ENCODE results near the gene AGAP3. TPM values are rescaled to one million over a fixed set of nuclear protein-coding genes. Genes with fewer than 3 reads are reported as not detected.

AGAP3 gene
- total RNA-seq, 1 donor from 2014 or later: 31.4 TPM

DNA sequence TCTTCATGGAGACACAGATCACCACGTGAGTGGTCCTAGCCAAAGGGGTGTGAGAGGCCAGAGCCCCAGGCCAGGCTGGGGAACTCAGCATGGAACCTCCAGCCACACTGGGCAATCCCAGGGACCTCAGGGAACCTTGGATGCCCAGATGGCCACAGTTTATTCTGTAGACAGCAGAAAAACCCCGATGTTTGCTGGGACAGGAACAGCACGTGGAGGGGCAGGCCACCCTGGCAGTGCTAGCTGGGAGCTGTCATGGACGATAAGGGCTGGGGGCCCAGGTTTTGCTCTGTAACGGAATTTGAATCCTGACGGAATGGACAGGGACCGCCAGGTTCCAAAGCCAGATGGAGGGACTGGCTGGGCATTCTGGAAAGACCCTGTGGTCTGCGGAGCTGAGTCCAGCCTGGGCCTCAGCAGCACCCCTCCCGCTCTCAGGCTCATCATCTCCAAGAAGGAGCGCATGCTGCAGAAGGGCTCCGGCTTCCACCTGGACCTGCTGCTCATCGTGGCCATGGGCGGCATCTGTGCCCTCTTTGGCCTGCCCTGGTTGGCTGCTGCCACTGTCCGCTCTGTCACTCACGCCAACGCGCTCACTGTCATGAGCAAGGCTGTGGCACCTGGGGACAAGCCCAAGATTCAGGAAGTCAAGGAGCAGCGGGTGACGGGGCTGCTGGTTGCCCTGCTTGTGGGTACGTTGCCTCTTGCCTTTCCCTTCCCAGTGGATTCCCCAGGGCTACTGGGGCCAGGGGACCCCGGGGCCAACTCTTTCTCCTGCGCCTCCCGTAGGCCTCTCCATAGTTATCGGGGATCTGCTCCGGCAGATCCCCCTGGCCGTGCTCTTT lies 11.2 kb upstream of the AGAP3 start:
- DNase-seq: no peak

DNA sequence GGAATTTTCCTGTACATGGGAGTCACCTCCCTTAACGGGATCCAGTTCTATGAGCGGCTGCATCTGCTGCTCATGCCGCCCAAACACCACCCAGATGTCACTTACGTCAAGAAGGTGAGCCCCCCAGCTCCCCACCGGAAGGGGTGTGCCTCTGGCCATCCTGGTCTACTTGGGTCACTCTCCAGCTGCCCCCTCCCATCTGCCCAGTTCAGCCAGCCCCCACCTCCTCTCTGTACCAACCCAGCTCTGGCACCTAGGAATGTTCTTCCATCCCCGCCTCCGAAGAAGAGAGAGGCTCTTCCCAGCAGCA lies 10.7 kb upstream of the AGAP3 start:
- DNase-seq: no peak

DNA sequence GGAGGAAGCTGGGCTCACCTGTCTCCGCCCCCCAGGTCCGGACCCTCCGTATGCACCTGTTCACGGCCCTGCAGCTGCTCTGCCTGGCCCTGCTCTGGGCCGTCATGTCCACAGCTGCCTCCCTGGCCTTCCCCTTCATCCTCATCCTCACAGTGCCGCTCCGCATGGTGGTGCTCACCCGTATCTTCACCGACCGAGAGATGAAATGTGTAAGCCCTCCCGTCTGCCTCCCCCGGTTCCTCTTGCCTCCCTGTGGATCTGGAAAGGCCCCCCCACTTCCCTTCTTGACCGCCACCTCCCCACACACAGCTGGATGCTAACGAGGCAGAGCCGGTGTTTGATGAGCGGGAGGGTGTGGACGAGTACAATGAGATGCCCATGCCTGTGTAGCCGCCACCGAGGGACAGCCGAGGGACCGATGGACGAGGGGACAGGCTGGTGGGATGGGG lies 10.3 kb upstream of the AGAP3 start:
- no peak for DNase-seq

DNA sequence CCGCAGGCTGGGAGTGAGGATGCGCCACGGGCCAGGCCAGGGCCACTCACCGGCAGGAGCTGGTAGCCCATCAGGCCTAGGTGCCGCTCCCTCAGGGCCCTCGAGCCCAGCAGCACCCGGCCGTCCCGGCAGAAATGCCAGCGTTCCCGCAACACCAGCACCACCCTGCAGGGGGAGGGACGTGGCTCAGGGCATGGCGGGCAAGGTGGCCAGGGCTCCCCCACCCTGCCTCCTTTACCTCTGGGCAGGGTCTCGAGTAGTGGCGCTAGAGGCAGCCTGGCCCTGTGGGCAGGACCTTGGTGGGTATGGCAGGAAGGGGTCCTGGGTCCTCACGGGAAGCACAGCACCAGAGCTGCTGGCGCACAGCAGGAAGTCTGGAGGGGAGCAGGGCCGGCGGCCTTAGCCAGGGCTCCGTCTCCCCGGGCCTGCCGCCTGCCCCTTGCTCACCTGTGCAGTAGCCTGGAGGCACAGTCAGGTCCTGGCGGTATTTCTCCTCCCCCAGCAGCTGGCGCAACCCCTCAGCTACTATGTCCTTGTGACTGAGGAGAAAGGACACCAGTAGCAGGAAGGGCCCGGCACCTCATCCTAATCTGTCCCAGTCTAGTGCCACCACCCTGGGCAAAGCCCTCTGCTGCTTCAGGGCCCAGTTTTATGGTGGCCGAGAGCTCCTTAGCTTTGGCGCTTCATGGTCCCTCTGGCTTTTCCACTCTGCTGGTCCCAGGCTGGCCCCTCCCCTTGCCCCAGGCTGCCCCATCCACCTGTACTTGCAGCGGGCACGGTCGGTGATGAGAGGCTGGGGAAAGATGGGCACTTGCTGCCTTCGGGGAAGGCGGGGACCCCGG lies 9.2 kb upstream of the AGAP3 start:
- DNase-seq: no peak

DNA sequence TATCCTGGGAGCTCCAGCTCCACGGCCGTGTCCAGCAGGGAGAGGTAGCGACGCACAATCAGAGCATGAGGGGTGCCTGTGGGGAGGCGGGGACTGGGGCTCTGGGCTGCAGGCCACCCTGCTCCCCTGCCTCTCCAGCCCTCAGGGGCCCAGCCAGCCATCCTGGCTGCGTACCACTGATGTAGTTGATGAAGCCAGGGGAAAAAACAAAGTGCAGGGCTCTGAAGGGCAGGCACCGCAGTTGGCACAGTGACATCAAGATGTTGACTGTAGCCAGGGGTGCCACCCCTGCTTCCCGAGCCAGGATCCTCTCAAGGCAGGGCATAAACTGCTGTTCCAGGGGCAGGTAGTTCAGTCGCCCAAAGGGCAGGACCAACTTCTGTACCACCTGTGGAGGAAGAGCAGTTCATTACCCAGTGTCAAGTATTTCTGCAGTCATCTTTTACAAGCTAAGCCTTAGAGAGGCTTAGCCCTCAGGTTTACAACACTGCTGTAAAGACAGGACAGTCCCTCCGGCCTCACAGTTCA lies 8.5 kb upstream of the AGAP3 start:
- no peak for DNase-seq

DNA sequence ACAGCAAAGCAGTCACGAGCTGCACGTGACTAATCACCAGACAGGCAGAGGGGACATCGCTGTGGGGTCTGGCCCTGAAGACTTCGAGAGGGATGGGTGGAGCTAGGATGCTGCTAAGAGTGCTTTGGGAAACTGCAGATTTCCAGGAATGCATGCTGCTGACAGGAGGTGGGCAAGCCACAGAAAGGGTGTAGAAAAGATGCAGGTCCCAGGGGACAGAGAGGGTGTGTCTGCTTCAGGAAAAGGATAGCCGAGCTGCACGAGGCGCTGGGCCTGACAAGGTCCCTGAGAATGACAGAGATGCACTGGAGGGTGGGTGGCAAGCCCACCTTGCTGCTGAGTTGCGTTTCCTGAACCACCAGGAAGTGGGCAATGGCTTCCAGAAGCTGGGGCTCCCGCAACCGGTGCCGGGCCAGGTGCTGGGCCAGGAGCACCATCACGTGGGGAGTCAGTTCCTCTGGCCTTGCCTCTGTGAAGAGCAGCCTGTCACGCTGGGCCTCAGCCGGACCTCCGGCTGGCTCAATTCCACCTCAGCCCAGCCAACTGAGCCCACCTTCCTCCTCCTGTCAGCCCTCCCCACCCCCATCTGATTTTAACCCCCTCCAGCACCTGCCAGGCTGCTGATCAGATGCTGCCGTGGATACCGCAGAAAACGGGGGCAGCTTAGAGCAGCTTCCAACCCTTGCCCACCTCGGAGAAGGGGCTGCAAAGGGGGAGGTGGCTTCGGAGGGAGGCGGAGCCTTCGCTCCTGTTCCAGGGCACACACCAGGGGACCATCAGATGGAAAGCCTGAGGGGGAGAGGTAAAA lies 7.8 kb upstream of the AGAP3 start:
- no peak for DNase-seq

DNA sequence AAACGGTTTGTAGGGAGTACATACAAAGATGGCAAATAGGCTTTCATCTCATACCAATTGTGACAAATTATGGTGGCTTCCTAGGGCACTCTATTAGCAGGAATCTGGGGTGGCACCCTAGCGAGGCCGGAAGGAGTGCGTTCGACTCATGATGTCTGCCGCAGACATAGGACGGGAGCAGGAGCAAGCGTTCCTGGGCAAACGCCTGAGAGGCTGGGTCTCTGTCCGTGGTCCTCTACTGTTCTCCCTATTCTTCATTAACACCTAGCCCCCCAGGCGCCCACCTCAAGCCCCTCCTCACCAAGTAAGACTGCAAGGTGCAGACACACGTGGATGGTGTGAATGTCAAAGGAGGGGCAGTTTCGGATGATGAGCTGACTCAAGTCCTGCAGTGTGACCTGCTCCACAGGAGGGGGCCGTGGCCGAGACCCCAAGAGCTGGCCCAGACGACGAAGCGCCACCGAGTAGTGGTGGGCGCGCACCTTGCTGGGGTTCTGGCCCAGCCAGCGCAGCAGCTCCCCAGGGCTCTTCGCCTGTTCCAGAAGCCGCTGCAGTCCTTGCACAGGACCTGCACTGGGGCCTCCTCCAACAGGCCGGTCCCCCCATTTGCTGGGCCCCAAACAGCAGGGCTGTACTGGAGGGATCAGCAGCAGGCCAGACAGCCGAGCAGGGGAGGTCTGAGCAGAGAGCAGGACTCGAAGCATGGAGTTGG lies 6.9 kb upstream of the AGAP3 start:
- DNase-seq: no peak

DNA sequence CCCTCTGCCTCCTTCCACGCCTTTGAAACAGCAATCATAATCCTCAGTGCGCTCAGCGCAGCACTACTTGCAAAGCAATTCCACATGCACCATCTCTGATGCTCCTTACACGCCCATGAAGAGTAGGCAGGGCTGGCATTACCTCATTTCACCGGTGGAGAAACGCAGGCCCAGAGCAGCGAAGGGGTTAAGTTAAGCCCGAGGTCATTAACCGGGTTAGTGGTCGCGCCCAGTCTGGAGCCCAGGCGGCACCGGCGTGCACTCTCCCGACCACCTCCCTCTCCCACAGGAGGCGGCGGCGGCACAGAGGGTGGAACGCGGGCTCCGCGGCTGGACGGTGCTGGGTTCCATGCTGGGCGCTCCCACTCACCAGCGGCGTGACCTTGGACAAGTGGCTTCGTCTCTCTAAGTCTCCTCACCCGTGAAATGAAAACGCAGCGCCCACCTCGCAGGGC lies 6.2 kb upstream of the AGAP3 start:
- peak; percentile 31 for DNase-seq

DNA sequence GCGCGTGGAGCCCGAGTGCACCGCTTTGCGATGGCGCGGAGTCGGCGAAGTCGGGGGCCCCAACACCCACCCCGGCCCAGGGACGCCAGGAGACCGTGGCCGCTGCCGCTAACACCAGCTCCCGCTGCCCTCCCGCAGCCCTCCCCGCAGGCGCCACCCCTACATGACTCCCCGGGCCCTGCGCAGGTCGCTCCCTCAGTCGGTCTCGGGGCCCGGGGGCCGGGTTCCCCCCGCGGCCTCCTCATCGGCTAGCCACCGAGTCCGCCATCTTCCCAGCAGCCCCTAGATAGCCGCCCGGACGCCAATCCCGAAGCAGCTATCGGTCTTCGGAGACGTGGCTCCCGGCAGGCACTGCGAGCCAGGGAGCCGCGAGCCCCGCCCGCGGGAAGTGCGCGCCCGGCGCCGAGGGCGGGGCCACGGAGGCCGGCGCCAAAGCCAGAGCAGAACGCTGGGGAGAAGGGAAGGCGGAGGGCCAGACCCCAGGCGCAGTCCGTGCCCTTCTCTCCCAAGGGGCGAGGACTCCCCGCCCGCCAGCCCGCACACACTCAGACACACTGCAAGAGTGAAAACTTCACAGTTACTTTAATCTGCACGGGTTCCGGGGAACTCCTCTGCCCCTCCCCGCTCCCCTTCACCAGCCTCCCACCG lies 5.6 kb upstream of the AGAP3 start, which contains the start of gene FASTK:
Gene FASTK, minus strand, starts transcription at position 288 of the 648 bp plus-strand sequence. Its CDS starts 43 bp downstream, at position 245.
- DNase-seq: peak; percentile 96

DNA sequence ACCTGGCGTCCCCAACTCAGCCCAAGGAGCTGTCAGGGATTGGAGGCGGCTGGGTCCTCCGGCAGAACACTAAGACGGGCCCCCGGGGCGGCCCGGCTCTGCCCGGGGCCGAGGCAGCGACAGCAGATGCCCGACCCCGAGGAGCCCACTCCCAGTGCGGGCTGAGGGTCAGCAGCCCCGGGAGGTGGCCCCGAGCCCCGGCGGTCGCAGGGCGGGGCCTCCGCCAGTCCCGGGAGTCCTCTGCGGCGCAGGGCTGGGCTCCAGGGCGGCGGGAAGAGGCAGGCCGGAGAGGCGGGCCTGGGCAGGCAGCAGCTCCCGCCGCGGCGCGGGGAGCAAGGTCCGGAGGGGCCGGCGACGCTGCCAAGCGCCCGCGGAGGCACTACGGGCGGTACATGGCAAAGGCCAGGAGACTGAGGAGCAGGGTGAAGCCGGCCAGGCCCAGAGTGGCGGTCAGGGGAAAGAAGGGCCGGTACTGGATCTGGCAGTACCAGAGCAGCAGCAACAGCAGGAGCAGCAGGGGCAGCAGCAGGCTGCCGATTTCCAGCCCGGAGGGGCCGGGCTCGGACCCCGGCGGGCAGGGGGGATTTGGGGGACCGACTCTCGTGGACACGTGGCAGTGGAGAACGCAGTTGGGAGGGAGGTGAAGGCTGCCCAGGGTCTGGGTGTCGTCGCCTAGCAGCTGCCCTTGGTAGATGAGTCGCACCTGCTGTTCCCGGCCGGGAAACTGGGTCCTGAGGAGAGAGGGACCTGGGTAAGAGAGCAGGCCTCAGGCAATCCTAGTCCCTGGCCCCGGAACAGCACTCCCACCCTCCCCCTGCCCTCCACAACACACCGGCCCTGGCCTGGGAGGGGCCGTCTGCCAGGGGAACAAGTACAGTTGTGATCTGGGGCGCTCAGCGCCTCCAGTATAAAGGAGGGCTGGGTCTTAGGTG lies 4.8 kb upstream of the AGAP3 start:
- DNase-seq: peak; percentile 45

DNA sequence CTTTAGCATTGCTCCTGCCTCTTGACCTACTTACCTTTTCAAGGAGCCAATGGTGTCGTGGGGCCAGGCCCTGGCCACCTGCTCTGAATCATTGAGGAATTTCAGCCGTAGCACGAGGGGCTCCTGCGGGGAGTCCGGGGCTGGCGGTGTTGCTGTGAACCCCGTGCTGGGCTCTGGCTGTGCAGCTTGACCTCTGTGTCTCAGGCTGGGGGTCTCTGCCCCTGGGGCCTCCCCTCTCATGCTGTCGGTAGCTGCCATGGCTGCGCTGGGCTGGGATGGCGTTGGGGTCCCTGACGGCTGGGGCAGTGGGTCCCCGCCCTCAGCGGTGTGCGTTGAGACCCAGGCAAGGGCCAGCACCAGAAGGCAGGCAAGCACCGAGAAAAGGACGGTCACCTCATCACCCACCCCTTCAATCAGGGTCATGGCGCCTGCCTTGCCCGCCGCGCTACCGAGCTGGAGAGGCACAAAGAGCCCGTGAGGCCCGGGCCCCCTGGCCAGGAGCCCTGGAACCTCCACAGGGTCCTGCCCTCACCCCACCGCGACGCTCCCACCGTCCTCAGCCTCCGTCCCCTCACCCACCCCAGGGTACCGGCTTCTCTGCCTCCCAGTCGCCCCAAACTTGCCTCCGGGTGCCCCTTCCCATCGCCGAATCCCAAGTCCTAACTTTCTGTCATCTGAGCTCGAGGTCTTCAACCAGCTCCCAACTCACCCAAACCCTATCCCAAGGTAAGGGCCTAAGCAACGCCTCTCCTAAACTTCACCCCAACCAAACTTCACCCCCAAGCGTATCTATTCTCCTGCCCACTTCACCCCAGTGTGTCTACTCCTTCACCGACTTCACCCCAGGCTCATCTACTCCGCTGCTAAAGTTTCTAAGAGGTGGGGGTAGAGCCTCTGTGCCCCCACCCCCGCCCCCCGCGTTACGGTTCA lies 3.9 kb upstream of the AGAP3 start:
- DNase-seq: no peak

DNA sequence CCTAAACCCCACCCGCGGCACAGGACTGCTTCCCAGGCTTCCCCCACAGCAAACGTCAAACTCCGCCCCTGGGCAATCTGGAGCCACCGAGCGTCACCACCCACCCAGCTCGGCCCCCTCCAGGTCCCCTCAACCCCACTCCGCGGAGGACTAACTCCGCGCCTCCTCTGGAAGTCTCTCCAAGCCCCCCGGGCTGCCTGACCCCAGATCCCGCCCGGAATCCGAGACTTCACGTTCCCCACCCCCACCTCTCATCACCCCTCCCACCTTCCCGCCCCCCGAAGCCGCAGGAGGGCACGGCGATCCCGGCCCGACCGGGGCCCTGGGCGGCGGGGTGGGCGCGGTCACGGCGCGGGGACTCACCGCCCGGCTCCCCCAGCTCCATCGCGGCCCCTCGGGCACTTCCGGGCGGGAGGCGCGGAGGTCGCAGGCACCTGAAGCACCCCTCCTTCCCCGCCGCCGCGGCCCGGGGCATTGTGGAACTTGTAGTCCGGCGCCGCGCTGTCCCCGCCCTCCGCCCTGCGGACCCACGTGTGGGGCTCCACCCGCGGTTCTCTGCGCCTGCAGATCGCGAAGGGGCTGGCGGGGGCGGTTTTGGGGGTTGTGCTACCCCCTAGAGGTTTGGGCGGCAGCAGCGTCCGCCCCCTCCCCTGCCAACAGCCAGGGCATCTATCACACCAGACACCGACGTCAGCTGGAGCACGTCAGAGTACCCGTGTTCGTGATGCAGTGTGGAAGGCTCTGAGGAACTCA lies 3.0 kb upstream of the AGAP3 start, which contains the start of gene TMUB1:
Gene TMUB1, minus strand, starts transcription at position 423 of the 753 bp plus-strand sequence. CDS start 930 bp downstream, outside the sequence.
- peak; percentile 83 for DNase-seq

DNA sequence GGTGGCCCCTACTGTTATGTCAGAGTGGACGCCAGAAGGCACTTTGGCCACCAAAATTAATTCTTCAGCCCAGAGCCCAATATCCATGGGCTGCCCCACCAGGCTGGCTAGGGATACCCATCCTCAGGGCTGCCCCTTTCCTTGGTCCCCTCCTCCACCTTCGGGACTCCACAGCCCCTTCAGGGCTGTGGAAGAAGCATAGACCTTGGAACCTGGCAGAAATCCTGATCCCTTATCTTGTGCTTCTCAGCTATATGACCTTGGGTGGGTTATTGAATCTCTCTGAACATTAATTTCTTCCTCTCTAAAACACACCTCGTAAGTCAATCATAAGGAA lies 2.5 kb upstream of the AGAP3 start:
- no peak for DNase-seq

DNA sequence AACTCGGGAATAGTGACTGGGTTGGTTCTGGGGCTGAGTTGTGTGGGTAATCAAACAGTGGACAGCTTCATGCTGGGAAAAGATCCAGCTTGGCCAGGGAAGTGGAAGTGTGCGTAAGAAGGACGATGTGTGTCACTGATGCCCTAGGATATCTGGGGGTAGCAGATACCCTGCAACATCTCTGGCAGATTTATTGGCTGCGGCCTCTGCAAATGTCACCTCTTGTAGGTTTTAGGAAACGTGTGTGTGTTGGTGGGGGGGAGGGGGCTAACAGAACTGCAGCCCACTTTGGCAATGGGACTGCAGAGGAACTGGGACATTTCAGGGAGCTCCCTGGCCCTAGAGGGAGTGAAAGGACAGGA lies 965 bp upstream of the AGAP3 start:
- DNase-seq: no peak

DNA sequence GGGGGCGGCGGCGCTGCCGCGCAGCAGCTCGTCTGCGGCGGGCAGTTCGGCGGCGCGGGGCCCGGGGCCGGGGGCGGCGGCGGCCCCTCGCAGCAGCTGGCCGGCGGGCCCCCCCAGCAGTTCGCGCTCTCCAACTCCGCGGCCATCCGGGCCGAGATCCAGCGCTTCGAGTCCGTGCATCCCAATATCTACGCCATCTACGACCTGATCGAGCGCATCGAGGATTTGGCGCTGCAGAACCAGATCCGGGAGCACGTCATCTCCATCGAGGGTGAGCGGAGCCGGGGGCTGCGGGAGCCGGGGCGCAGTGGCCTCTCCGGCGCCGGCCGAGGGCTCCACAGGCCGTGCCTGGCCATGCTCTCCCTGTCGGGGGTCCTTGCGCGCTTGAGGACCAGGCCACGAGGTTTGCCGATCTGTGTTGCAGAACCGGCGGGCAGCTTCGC lies 548 bp downstream of the AGAP3 start:
- peak; percentile 54 for DNase-seq

DNA sequence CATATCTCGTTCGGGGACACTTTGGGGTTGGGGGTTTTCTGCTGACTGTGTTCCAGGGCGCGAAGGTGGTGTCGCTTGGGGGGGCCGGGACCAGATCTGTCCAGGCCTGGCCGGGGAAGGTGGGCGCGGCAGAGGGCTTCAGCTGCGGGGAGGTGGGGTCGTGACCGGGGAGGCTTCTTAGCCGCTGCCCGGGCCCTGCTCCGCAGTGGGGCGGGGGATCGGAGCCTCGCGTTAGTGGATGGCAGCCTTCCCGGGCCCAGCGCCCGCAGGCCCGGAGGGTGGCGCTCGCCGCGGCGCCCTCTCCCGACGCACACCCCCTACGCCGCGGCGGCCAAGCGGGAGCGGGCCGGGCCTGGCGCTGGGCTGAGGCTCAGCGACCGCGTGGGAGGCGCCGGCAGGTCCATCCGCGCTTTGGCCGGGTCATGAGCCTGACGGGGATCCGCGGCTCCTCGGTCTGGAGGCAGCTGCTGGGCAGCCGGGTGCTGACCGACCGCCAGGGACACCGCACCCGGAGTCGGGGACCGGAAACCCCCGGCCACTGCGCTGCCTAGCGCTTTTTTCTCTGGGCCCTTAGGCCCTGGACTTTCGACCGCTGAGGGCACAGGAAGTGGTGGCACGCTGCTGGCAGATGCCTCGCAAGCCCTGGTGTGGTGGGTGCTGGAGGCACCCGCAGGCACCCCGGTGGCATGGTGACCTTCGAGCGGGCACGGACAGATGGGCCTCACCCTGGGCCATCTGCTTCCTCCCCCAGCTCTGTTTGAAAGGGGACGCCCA lies 1.2 kb downstream of the AGAP3 start:
- peak; percentile 73 for DNase-seq
